HG03469 (cell line): ENCODE measurements around the gene ANKFY1.
"Not testable (repeated sequence)": the region's sequence is repeated elsewhere in the genome, so short reads cannot be mapped to it uniquely, and the experiment has no call there.

ENCODE experiments used
- ATAC-seq: cut with Tn5 transposase; IDR thresholded peaks from one replicate; pipeline ENCODE4 v1.9.1; 2021; ENCODE audit warnings: mild to moderate bottlenecking, moderate library complexity, moderate number of reproducible peaks; ENCODE audit not compliant: unreplicated experiment

The ANKFY1 gene

DNA sequence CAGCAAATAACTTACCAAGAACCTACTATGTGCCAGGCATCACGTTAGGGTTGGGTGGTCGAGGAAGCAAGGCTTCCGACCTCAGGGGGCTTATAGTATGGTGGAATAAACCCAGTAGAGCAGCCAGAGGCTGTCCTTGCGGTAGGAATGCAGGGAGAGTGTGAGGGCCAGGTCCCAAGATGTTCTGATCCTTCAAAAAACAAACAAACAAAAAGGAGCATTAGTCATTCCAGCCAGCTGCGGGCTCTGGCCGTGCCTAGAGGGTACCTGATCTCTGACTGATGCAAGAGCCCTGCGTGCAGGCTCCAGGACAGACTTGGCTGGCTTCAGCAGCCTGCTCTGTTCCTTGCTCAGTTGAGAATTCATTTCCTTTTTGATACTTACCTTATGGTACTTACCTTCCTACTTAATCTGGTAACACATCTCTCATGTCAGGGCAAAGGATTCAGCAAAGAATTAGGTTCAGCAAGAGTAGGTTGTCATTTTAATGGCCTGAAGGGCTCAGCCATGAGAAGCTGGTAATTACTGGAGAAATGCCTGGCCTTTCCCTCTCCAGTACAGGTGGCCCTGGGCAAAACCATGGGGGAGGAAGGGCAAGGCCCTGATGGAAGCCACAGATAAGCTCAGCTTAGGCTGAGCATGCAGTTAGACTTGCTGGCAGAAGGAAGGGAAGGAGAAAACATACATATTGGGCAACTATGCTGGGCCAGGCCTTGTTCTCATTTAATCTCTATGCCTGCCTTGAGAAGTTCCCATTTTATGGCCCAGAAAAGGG, 102.4 kb downstream of the ANKFY1 start:
- ATAC-seq: no peak

DNA sequence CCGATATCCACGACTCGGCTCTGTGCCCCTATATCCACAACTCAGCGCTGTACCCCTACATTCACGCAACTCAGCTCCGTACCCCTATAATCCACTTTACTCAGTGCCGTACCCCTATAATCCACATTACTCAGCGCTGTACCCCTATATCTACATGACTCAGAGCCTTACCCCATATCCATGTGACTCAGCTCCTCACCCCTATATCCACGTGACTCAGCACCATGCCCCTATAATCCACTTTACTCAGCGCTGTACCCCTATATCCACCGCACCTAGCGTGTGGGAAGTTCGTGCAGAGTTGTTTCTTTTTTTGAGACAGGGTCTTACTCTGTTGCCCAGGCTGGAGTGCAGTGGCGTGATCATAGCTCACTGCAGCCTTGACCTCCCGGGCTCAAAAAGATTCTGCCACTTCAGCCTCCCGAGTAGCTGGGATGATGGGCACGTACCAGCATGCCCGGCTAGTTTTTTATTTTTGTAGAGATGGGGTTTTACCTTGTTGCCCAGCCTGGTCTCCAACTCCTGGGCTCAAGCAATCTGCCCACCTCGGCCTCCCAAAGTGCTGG, 103.4 kb downstream of the ANKFY1 start:
- no peak for ATAC-seq

DNA sequence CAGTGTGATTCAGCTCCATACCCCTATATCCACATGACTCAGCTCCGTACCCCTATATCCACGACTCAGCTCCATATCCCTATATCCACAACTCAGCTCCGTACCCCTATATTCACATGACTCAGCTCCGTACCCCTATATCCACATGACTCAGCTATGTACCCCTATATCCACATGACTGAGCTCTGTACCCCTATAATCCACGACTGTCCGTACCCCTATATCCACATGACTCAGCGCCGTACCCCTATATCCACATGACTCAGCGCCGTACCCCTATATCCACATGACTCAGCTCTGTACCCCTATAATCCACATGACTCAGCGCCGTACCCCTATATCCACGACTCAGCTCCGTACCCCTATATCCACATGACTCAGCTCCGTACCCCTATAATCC, 104.0 kb downstream of the ANKFY1 start:
- no peak for ATAC-seq

- ATAC-seq: no peak
Observed at GRCh38 chr17:4157618-4158333, 106.0 kb downstream of the ANKFY1 start.

DNA sequence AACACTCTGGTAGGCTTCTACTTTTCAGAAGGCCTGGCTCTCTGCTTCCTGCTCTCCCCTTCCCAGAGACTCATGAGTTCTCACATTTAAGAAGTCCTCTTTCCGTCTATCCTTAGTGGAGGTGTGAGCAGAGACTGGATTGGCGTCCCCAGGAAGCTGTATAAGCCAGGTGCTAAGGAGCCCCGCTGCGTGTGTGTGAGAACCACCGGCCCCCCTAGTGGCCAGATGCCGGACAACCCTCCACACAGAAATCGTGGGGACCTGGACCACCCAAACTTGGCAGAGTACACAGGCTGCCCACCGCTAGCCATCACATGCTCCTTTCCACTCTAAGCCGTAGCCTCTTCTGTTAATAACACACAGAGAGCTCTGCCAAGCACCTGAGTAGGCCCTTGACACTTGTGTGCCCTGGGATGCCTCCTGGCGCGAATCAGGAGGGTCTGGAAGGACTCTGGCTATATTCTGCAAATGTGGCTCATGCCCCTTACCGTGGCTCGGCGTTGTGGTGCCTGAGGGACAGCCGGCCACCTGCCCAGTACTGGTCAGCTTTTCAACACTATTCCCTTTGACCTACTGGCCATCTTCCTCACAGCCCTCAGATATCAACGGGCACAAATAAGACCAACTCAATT, 106.9 kb downstream of the ANKFY1 start:
- ATAC-seq: no peak

- ATAC-seq: no peak
Observed at GRCh38 chr17:4155980-4156620, 107.7 kb downstream of the ANKFY1 start.

DNA sequence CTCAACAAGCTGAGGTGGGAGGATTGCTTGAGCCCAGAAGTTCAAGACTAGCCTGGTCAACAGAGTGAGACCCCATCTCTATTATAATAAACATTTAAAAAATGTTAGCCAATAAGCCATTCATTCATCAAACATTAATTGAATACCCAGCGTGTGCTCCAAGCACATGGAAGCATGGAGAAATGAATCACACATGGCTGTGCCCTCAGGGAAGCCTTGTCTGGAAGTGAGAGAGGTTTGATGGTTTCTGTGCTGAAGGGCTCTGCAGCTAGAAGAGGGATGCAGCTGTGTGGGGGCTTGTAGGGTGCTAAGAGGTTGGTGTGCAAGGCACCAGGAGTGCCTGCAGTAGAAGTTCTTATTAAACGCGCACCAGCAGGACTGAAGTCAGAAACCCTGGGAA, 109.6 kb downstream of the ANKFY1 start:
- ATAC-seq: no peak

DNA sequence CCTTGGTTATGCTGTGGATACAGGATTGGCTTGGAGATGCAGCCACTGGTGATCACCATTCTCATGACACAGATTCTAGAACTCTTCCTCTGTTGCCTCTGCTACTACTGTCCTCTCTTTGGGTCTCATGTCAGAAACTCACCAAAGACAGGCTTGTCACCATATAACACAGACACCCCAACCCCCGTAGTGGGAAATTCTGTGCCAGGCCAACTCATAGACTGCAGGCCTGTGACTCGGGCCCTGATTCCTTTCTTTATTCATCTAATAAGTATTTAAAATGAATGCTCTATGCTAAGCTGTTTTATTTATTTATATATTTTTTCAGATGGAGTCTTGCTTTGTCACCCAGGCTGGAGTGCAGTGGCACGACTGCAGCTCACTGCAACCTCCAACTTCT, 111.3 kb downstream of the ANKFY1 start:
- no peak for ATAC-seq

DNA sequence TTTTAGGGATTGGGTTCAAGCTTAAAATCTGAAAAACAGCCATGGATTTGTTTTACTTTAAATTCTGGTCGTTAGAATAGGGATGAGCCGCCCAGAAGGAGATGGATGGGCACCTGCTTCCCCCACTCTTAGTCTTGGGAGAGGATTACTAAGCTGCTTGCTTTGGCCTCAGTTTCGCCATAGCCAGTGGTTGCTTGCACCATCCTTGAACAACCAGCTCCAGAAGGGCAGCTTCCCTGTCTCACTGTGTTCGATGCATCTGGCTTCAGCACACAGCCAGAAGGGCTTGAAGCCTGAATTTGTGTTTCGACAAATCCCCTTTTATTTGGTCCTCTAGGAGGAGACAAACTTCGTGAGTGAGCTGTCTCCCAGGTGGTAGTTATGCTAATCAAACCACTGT, 113.7 kb downstream of the ANKFY1 start:
- ATAC-seq: no peak

- no peak for ATAC-seq
Observed at GRCh38 chr17:4148611-4149308, 115.0 kb downstream of the ANKFY1 start.

DNA sequence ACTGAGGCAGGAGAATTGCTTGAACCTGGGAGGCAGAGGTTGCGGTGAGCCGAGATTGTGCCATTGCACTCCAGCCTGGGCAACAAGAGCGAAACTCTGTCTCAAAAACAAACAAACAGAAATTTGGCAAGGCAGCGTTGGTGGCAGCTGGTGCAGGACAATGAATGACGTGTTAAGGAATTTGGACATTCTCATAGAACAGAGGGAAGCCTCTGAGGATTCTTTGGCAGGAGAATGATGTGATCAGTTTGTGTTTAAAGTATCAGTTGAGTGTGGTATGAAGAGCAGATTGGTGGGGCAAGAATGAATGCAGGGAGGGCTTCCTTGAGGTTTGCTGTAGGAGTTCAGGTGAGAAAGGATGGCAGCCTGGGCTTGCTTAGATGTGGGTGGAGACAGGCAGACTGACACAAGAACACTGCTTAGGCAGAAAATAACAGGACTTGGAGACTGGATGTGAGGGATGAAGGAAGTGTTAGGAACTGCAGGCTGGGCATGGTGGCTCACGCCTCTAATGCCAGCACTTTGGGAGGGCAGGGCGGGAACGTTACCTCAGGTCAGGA, 115.9 kb downstream of the ANKFY1 start:
- ATAC-seq: no peak

DNA sequence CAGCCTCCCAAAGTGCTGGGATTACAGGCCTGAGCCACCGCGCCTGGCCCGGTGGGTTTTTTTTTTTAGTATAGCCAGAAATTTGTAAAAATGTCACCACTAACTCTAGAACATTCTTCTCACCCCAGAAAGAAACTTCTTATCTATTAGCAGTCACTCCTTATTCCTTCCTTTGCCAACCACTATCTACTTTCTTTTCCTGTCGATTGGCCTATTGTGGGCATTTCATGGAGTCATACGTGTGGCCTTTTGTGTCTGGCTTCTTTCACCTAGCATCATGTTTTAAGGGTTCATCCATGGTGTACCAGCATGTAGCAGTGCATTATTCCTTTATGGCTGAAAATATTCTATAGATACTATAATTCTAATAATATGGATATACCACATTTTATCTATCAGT, 117.1 kb downstream of the ANKFY1 start:
- ATAC-seq: no peak

GRCh38 chr17:4144422-4144747, 119.4 kb downstream of the ANKFY1 start:
- no peak for ATAC-seq

DNA sequence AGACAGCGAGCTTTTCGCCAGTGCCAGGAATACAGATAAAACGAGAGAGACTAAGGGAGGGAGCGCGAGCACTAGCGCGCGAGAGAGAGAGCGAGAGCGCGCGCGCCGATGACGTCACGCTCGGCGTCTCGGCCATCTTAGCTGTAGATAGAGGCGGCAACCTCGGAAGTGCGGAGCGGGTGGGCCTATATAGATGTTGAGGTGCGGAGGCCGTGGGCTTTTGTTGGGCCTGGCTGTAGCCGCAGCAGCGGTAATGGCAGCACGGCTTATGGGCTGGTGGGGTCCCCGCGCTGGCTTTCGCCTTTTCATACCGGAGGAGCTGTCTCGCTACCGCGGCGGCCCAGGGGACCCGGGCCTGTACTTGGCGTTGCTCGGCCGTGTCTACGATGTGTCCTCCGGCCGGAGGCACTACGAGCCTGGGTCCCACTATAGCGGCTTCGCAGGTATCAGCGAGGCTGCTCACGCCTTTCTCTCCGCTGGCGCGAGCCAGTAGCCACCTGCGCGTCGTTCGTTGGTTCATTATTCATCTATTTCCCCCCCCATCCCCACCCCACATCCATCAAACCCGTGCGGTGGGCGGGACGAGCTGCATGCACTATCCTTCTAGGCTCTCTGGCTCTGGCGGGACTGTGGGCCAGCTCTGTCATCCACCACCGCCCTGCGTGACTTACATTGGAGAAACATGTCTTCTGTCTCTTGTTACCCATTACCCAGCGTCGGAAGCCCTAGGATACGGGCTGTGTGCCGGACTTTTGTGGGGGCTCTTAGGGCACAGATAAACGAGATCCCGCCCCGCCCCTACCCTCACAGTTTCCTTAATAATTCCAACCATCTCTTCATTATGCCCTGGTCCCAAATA, 120.0 kb downstream of the ANKFY1 start:
- ATAC-seq: peak; percentile 31

DNA sequence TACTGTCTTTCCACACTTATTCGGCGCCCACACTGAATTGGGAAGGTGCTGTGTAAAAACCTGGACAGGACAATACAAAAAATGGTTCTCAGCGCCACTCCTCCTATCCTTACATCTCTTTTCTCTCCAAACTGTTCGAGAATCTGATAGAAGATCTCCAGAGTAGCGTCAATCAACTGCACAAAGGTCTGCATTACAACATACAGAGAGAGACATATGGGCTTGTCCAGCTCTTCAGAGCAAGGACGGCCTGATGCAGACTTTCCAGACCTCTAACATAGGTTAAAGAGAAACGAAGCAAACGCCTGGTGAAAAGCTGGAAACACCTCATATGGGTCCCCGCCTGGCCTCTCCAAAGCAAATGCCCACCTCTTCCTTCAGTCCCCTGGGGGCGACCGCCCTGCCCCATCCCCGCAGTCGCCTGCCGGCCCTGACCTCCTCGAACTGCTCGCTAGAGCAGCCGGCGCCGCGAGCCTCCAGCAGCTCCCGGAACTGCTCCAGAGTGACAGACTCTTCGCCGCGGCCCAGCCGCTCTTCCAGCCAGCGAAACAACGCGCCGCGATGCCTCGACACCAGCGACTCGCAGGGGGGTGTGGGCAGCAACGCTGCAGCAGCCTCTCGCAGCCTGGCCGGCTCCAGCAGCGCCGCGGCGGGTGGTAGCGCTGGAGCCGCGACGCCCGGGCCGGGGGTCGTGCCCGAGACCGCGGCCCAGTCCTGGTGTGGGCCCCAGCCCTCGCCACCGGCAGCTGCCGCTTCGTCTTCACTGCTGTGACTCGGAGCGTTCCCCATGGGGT, 121.5 kb downstream of the ANKFY1 start:
- peak; percentile 14 for ATAC-seq

GRCh38 chr17:4140125-4140524, 123.7 kb downstream of the ANKFY1 start:
- ATAC-seq: no peak

DNA sequence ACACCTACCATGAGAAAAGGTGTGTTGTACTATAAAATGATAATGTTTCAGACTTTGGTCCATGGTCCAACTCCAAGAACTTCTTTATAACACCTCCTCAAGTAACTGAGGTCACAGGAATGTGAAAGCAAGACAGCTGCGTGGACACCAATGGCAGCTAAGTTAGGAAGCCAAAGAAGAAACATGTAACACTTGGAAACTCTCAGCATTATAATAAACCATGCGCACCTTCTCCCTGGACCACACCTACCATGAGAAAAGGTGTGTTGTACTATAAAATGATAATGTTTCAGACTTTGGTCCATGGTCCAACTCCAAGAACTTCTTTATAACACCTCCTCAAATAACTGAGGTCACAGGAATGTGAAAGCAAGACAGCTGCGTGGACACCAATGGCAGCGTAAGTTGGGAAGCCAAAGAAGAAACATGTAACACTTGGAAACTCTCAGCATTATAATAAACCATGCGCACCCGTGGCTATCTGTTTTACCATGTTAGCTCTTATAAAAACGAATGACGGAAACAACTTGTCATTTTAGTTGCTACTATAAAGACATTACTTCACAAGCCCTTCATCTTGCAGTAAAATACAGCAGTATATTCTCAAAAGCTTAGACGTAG, 124.8 kb downstream of the ANKFY1 start:
- ATAC-seq: not testable (repeated sequence)

GRCh38 chr17:4136373-4136772, 127.4 kb downstream of the ANKFY1 start:
- no peak for ATAC-seq
